HG03565 (cell line): ENCODE data around the gene KCNMA1.

Source experiments
- ATAC-seq: cut with Tn5 transposase; IDR thresholded peaks from one replicate; pipeline ENCODE4 v1.9.1; 2021; ENCODE audit warnings: mild to moderate bottlenecking, moderate library complexity; ENCODE audit not compliant: unreplicated experiment

KCNMA1 gene

DNA sequence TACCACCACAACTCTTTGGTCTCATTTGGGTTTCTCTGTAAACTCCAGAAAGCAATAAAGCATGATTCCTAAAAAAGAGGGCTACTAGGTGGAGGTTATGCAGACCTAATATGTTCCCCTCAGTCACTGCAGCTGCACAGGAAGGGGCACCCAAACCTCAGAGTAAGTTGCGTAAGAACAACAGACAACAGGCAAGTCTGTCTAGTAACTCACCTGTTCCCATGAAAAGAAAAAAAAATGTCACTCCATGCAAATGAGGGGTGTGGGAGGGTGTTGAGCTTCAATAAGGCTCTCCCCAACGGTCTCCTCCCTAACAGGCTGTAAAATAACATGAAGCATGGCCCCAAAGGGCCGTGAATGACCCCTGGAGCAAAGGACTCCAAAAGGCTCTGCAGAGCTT lies 461.4 kb downstream of the KCNMA1 start:
- ATAC-seq = no peak

DNA sequence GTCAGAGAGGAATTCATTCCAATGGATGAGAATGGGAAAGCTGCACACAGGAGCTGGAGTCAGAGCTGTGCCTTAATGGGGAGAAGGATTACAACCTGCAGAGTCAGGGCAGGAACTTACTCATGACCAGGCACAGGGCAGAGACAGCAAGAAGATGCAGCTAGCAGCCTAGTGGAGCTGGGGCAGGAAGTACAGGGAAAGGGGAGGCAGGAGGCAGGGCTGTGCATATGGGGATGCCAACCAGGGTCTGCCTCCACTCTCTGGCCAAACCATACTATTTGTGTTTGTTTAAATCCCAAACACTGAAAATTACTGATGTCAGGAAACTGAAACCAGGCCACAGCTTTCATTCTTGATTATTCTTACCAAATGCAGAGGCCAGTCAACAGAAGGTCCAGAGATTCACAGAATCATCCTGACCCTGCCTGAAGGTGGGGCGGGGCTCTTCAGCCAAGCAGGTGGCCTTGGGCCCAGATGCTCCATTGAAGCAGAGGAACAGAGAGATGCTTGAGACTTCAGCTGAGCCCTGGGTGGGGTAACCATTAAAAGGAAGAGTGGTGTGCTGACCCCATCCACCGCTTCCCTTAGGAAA lies 461.9 kb downstream of the KCNMA1 start:
- no peak for ATAC-seq

- ATAC-seq = peak; percentile 53
These were observed 463.8 kb downstream of the KCNMA1 start for GRCh38 chr10:77173615-77174461.

GRCh38 chr10:77172086-77172485 lies 465.5 kb downstream of the KCNMA1 start:
- ATAC-seq = no peak

GRCh38 chr10:77168861-77169260 lies 468.7 kb downstream of the KCNMA1 start:
- no peak for ATAC-seq

DNA sequence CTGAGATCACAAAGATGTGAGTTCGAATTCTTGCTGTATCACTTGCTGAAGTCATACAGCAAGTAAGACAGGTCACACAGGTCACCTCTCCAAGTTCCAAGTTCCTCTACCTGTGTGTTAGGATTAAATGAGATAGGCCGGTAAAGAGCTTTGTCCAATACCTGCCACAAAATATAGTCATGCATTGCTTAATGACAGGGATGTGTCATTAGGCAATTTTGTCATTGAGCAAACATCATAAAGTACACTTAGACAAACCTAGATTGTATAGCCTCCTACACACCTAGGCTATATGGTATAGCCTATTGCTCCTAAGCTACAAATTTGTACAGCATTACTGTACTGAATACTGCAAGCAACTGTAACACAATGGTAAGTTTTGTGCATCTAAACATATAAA lies 469.4 kb downstream of the KCNMA1 start:
- ATAC-seq = no peak

GRCh38 chr10:77165445-77166208 lies 472.0 kb downstream of the KCNMA1 start:
- ATAC-seq = no peak

DNA sequence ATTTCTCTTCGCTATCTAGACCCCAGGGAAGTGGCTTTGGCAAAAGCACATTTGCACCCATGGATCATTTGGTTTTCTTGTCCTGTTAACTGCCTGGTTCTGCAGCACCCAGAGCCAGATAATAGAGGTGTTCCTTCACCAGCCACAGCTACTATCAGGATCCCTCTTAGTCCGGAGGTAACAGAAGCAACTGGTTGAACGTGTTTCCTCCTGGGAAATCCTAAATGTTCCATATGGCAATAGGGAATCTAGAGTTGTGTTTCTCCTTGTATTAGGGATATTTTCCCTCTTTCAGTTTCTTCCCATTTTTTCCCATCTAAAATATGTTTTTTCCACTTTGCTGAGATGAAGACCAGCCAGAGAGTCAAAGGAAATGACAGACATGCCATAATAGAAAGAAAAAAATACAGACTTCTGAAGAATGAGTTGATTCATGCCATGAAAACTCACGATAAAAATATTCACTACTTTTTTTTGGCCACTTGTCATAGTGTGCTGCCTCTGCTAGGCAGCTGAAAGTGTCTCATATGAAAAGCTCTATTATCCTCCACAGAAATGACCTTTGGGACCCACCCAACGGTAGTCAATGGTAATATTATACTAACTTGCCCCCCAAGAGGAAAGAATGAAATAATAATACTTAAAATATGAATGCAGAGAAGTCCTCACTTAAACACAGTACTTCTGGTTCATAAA lies 472.8 kb downstream of the KCNMA1 start:
- ATAC-seq = no peak

GRCh38 chr10:77163670-77164348 lies 473.8 kb downstream of the KCNMA1 start:
- ATAC-seq = no peak

DNA sequence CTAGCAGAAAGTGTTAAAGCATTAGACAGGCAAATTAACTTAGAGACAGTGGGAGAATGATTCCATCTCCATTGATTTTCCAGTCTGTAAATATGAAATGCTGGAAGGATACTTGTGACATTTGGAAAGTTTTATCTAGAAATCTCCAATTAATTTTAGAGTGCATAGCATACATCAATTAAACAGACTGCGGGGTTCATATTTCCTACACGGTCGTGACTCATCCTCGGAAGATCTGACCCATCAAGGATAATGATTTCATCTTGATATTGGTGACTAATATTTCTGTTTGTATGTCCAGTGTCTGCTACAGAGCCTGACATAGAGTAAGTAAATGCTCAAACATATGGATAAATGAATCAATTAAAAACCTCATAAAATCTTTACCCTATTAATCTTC lies 474.9 kb downstream of the KCNMA1 start:
- no peak for ATAC-seq

DNA sequence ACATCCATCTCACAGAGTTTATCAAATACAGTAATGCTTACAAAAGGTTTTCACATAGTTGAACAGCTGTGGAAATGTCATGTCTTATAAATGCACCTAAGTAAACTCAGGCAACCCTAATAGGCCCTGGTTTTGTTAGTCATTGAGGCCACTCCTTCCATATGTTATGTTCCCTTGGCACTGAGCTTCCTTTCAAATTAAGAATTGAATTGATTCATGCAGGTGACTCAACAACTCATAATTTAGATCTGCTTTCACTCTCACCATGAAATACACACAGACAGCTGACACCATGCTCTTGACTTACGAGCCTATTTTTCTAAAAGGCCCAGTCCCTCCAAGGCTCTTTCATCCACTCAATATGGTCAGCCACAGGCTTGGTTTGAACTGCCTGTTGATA lies 476.9 kb downstream of the KCNMA1 start:
- no peak for ATAC-seq

GRCh38 chr10:77159538-77160110 lies 478.0 kb downstream of the KCNMA1 start:
- ATAC-seq = no peak

GRCh38 chr10:77158666-77159065 lies 478.9 kb downstream of the KCNMA1 start:
- ATAC-seq = no peak

GRCh38 chr10:77157248-77158019 lies 480.2 kb downstream of the KCNMA1 start:
- ATAC-seq = no peak

GRCh38 chr10:77156406-77156879 lies 481.2 kb downstream of the KCNMA1 start:
- ATAC-seq = no peak

GRCh38 chr10:77152256-77152655 lies 485.4 kb downstream of the KCNMA1 start:
- no peak for ATAC-seq

DNA sequence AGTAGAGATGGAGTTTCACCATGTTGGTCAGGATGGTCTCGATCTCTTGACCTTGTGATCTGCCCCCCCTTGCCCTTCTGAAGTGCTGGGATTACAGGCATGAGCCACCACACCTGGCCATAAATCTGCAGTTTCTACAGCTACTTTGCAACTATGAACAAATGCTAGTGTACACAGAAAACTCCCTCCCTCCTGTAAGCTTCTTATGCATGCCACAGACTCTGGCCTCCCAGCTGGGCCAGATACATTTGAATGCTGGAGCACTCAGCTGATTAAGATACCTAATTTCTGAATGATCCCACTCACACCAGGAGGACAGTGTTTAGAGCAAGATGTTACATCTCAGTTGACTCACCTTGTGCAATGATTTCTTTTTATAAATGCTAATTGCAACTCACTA lies 486.2 kb downstream of the KCNMA1 start:
- ATAC-seq = no peak

- ATAC-seq = no peak
These were observed 487.9 kb downstream of the KCNMA1 start for GRCh38 chr10:77149706-77150105.

DNA sequence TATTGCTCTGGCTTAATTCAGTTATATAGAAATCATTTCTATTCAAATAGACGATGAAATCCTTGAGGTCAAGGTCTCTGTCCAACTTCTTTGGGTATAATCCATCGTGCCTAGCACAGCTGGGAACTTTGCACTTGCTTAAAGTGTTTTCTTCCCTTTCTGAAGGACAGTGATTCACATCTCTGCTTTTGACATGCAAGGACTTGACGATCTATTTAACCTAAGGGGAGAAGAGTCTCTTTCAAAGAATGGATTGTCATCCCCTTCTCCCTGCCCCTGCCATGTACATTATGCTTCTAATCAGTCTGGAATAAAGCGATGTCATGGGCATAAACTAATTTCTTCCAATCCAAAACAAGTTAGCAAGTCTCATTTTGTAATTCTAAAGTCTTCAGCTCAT lies 488.6 kb downstream of the KCNMA1 start:
- no peak for ATAC-seq
